Choroid plexus epithelial cell (primary cell): ENCODE data around the gene DLGAP1.
"Not testable (repeated sequence)": the region's sequence is repeated elsewhere in the genome, so short reads cannot be mapped to it uniquely, and the experiment has no call there.

ENCODE experiments used
- DNase-seq: peaks from one replicate; pipeline ENCODE4 v3.0.0-alpha.2; 2010; ENCODE audit warnings: low read depth
- H3K4me3 ChIP-seq: 2 replicates; pipeline ENCODE4 v1.5.1; 2011; ENCODE audit warnings: low read depth, mild to moderate bottlenecking, control low read depth, low read length, moderate library complexity
- TF ChIP-seq, protein P1 (sequence below): conservative IDR thresholded peaks from 2 replicates; pipeline ENCODE4 v1.5.1; 2011; ENCODE audit warnings: low read depth, mild to moderate bottlenecking, control low read depth, inconsistent platforms, low read length, moderate library complexity

The DLGAP1 gene

GRCh38 chr18:4299395-4299794 is 155.7 kb downstream of the DLGAP1 start:
- no peak for DNase-seq
- H3K4me3 ChIP-seq: no peak overlapping the region
- TF ChIP-seq, protein P1, sequence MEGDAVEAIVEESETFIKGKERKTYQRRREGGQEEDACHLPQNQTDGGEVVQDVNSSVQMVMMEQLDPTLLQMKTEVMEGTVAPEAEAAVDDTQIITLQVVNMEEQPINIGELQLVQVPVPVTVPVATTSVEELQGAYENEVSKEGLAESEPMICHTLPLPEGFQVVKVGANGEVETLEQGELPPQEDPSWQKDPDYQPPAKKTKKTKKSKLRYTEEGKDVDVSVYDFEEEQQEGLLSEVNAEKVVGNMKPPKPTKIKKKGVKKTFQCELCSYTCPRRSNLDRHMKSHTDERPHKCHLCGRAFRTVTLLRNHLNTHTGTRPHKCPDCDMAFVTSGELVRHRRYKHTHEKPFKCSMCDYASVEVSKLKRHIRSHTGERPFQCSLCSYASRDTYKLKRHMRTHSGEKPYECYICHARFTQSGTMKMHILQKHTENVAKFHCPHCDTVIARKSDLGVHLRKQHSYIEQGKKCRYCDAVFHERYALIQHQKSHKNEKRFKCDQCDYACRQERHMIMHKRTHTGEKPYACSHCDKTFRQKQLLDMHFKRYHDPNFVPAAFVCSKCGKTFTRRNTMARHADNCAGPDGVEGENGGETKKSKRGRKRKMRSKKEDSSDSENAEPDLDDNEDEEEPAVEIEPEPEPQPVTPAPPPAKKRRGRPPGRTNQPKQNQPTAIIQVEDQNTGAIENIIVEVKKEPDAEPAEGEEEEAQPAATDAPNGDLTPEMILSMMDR: no peak

- TF ChIP-seq, protein P1: no peak
- no peak overlapping the region for H3K4me3 ChIP-seq
- DNase-seq: no peak
Observed at GRCh38 chr18:4293337-4293736, 161.8 kb downstream of the DLGAP1 start.

GRCh38 chr18:4292696-4293095 is 162.4 kb downstream of the DLGAP1 start:
- no peak overlapping the region for H3K4me3 ChIP-seq
- DNase-seq: no peak
- TF ChIP-seq, protein P1: no peak

DNA sequence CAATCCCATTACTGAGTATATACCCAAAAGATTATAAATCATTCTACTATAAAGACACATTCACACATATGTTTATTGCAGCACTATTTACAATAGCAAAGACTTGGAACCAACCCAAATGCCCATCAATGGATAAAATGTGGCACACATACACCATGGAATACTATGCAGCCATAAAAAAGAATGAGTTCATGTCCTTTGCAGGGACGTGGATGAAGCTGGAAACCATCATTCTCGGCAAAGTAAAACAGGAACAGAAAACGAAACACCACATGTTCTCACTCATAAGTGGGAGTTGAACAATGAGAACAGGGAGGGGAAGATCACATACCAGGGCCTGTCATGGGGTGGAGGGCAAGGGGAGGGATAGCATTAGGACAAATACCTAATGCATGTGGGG is 167.8 kb downstream of the DLGAP1 start:
- not testable (repeated sequence) for H3K4me3 ChIP-seq, DNase-seq

GRCh38 chr18:4286256-4286655 is 168.9 kb downstream of the DLGAP1 start:
- no peak overlapping the region for H3K4me3 ChIP-seq
- no peak for DNase-seq
- TF ChIP-seq, protein P1: no peak

DNA sequence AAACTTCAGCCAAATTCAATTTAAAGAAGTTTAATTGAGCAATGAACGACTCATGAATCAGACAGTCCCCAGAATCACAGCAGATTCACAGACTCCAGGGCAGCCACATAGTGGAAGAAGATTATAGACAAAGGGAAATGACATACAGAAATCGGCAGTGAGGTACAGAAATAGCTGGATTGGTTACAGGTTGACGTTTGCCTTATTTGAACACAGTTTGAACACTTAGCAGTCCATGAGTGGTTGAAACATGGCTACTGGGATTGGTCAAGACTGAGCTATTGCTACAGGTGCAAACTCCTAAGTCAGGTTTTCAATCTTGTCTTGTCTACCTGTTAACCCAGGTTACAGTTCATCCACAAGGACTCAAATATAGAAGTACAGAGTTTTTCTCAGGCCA is 169.6 kb downstream of the DLGAP1 start:
- DNase-seq: no peak
- TF ChIP-seq, protein P1: no peak
- no peak overlapping the region for H3K4me3 ChIP-seq

DNA sequence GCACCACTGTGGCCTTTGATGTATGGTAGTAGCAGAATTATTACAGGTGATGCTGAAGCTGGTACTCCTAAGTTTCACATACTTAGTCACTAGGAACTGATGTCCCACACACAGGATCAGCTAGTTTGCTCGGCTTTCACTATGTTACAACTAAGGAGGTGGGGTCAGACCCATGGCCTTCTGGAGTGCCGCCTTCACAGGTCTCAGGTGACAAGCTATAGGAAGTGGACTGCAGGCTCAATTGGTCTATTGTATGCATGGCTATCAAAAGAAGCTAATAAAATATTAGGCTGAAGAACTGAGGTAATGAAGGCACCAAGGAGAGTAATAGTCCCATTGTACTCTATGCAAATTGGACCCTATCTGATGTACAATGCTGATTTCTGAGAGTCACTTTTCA is 170.6 kb downstream of the DLGAP1 start:
- no peak overlapping the region for H3K4me3 ChIP-seq
- DNase-seq: no peak
- TF ChIP-seq, protein P1: no peak
